ENCODE measurements around the gene MSI2.

MSI2 gene

DNA sequence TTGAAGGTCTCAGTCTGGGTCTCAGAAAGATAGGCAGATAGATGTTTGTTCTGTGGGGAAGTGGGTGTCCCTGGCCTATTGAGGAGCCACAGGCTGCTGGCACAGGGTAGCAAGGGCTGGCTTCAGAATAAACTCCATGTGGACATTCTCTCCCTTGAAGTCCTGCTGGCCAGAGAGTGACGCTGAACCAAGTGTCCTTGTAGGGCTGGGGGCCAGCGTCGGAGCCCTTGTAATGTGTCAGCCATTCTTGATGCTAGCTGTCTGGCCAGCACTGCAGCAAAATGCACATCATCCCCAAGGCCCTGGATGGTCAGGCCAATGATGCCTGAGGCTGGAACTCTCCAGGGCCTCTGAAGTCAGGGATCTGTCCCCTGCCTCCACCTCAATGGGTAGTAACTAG, 385.4 kb downstream of the MSI2 start:
- FAIRE-seq (no peak), DNase-seq (ENCODE audit: insufficient read length) (no peak)
- no peak for TF ChIP-seq POLR2A (IDR thresholded peaks at IDR 0.05; ENCODE audit: low read depth, low read length)
- no peak for TF ChIP-seq POLR2AphosphoS5 (IDR thresholded peaks at IDR 0.05; ENCODE audit: low read depth, low read length)
- no peak for TF ChIP-seq TAF1 (IDR thresholded peaks at IDR 0.05; ENCODE audit: borderline replicate concordance, low read depth, low read length)

DNA sequence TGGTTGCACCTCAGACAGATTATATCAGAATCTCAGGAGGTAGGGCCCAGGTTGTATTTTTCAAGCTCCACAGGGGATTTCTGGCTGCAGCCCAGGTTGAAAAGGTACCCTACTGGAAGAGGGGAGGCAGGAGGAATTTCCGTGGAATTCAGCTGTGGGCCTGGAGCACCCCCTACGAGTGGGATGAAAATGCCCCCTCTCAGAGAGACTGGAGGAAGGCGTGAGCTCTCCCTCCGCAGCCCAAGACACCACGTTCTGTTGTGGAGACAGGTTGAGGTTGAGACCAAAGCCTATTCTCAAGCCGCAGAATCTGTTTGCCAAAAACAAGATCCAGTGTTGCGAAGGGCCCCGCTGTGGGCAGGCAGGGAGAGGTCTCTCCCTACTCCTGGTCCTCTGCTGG, 386.7 kb downstream of the MSI2 start:
- TF ChIP-seq POLR2A (IDR thresholded peaks at IDR 0.05; ENCODE audit: low read depth, low read length) (no peak), POLR2AphosphoS5 (IDR thresholded peaks at IDR 0.05; ENCODE audit: low read depth, low read length) (no peak), TAF1 (IDR thresholded peaks at IDR 0.05; ENCODE audit: borderline replicate concordance, low read depth, low read length) (no peak)
- DNase-seq (ENCODE audit: insufficient read length) (no peak), FAIRE-seq (no peak)

DNA sequence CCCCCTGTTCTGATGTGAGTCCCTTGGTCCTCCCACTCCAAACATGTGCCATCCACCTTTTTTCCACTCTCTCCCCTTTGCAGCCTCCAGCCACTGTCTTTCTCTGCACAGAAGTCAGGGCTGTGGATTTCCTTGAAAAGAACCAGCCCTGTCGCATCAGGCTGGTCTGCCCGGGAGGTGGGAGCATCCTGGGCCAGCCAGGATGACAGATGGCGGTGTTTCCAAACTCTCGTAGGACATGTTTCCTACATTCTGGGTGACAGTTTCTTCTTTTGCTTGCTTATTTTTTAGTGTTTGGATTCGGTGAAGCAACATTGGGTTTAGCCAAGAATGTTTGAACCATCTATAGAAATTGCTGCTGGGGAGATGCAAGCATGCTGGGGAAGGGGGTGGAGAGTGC, 388.0 kb downstream of the MSI2 start:
- DNase-seq (ENCODE audit: insufficient read length) (no peak), FAIRE-seq (no peak)

DNA sequence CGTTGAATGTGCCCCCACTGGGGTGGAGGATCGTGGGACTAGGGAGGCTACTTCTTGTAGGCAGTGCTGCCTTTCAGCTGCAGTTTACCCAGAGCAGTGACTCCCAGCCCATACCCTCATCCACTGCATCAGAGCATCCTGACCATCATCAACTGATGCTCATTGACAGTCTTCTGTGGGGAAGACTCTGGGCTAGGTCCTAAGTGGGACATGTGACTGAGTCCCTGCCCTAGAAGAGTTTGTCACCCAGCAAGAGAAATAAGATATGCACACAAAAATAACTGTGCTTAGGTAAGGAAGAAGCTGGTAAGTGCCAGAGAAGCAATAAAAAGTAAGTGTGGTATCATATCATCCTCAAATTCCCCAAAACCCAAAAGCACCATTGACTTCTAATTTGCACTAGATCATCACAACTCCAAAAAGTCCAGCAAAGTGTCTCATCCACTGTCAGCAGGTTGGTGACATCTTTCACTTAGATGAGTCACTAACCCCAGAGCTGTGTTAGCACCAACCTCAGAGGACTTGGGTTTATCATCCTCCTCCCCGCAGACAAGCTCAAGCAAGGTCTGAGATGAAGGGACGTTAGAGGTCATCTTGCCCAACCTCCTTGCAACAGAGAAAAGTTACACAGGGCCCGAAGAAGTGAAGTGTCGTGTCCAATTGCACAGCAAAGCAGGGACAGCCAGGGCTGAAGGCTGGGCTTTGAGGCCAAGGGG, 389.8 kb downstream of the MSI2 start:
- TF ChIP-seq POLR2AphosphoS5 (IDR thresholded peaks at IDR 0.05; ENCODE audit: low read depth, low read length) (no peak), POLR2A (IDR thresholded peaks at IDR 0.05; ENCODE audit: low read depth, low read length) (no peak), TAF1 (IDR thresholded peaks at IDR 0.05; ENCODE audit: borderline replicate concordance, low read depth, low read length) (no peak)
- no peak for DNase-seq (ENCODE audit: insufficient read length)
- FAIRE-seq = no peak

More for the DNA sequence above, 388.0 kb downstream of the MSI2 start:
- TF ChIP-seq POLR2AphosphoS5 (IDR thresholded peaks at IDR 0.05; ENCODE audit: low read depth, low read length) = no peak

DNA sequence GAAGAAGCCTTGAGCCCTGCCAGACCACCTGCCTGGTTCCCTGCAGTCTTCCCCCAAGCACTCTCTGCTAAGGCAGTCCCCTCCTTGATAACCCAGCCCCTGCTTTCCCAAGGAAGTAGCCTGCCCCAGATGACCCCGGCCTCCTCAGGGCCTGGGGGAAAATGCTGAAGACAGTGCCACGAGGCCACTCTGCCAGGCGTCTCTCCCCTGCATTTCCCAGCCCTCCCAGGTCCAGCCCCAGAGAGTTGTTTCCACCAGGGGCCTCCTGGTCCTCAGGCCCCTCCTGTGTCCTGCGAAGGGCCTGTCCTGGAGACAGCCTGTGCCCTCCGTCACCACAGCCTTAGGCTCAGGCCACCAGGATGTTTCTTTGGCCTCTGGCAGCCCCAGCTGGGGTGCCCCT, 392.4 kb downstream of the MSI2 start:
- DNase-seq (ENCODE audit: insufficient read length) (no peak), FAIRE-seq (no peak)
- TF ChIP-seq POLR2A (IDR thresholded peaks at IDR 0.05; ENCODE audit: low read depth, low read length) = no peak
- TF ChIP-seq TAF1 (IDR thresholded peaks at IDR 0.05; ENCODE audit: borderline replicate concordance, low read depth, low read length) = no peak
- TF ChIP-seq POLR2AphosphoS5 (IDR thresholded peaks at IDR 0.05; ENCODE audit: low read depth, low read length) = no peak

DNA sequence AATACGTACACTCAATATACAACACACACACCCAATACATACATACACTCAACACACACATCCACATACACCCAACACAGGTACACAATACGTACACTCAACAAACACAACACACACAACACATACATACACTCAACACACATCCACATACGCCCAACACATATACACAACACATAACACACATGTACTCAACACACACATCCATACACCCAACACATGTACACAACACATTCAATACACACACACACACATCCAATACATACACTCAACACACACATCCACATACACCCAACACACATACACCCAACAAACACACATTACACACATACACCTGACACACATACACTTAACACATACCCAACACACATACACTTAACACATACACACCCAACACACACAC, 392.9 kb downstream of the MSI2 start:
- TF ChIP-seq POLR2AphosphoS5 (IDR thresholded peaks at IDR 0.05; ENCODE audit: low read depth, low read length) (no peak), TAF1 (IDR thresholded peaks at IDR 0.05; ENCODE audit: borderline replicate concordance, low read depth, low read length) (no peak), POLR2A (IDR thresholded peaks at IDR 0.05; ENCODE audit: low read depth, low read length) (no peak)
- DNase-seq (ENCODE audit: insufficient read length) (no peak), FAIRE-seq (no peak)

DNA sequence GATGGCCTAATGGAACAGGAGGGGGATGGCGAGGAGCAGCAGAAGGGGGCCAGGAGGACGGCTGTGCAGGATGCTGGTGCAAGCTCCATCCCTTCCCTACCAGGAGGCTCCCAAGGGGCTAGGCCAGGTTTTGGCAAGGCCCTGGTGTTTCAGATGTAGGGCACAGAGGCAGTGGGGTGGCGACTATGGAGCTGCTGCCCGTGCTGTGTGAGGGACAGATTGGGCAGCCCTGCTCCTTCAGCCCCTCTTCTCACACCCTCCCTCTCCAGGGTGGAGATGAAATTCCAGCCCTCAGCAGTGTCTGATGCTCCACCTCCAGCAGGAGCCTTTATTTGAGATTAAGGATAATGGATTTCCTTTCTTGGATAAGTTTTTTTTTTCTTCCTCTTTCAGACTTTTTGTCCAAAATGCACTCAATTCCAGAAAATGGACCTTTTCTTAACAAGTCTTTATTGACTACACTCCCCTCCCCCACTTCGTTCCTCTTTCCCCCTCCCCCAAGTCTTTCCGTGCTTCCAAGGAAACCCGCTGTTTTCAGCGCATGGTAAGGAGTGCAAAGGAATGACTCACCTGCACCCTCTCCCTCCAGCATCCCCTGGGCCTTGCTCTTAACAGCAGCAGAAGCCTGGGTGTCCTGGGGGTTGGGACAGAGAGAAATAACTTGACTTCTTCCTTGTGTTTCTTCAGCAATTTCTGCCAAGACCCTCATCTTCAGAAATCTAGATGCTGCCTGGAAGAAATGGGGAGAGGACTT, 393.6 kb downstream of the MSI2 start:
- TF ChIP-seq POLR2AphosphoS5 (IDR thresholded peaks at IDR 0.05; ENCODE audit: low read depth, low read length) (no peak), POLR2A (IDR thresholded peaks at IDR 0.05; ENCODE audit: low read depth, low read length) (no peak), TAF1 (IDR thresholded peaks at IDR 0.05; ENCODE audit: borderline replicate concordance, low read depth, low read length) (no peak)
- FAIRE-seq = no peak
- no peak for DNase-seq (ENCODE audit: insufficient read length)

DNA sequence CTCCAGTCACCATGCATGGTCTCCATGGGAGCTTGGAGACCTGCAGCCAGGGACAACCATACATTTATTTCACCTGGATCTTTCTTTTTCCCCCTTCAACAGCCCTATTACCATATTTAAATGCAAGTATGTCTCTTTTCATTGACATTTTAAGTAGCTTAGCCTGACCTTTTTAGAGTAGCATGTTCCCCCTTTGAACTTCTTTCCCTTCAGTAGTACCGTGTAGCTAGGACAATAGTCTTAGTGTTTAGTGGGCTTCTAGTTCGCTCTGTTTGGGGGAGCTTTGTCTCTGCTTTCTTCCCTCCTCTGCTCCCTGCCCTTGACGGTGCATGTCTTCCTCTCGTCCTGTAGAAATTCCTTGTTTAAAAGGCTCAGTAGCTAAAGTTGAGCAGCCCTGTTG, 394.2 kb downstream of the MSI2 start:
- no peak for DNase-seq (ENCODE audit: insufficient read length)

DNA sequence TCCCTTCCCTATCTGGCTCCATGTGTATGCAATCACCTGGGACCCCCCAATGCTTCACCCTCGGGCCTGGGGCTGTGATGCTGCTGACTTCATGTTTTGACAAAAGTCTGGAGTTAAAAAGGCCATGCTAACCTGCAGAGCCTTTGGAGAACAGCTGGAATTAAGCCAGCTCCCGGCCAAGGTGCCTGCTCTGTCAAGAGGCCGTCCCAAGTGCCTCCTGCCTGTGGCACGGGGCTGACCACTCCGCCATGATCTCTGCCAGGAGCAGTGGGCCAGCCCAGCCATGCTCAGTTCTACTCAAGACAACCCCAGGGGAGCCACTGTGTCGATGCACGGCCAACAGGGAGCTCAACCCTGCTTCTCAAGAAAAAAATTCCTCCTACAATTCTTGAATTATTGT, 395.1 kb downstream of the MSI2 start:
- FAIRE-seq (no peak), DNase-seq (ENCODE audit: insufficient read length) (no peak)
- TF ChIP-seq POLR2AphosphoS5 (IDR thresholded peaks at IDR 0.05; ENCODE audit: low read depth, low read length) (no peak), POLR2A (IDR thresholded peaks at IDR 0.05; ENCODE audit: low read depth, low read length) (no peak), TAF1 (IDR thresholded peaks at IDR 0.05; ENCODE audit: borderline replicate concordance, low read depth, low read length) (no peak)

More for the DNA sequence above, 394.2 kb downstream of the MSI2 start:
- no peak for TF ChIP-seq POLR2A (IDR thresholded peaks at IDR 0.05; ENCODE audit: low read depth, low read length)
- no peak for TF ChIP-seq POLR2AphosphoS5 (IDR thresholded peaks at IDR 0.05; ENCODE audit: low read depth, low read length)
- TF ChIP-seq TAF1 (IDR thresholded peaks at IDR 0.05; ENCODE audit: borderline replicate concordance, low read depth, low read length) = no peak
- no peak for FAIRE-seq

DNA sequence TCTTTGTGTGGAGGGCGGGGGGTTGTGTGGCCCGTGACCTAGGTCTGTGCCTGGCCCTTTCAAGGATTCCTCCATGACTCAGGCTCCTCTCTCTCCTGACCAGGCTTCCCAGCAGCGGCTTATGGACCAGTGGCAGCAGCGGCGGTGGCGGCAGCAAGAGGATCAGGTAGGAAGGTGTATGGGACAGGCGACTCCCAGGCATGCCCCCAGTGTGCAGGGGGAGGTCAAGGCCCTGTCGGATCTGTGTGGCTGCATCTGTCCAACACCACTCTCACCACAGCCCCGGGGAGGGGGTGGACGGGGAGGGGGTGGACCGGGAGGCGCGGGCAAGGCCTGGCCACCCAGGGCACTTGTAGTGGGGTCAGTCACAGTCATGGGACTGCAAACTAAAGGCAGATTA, 395.7 kb downstream of the MSI2 start:
- DNase-seq (ENCODE audit: insufficient read length) = no peak
- FAIRE-seq = no peak

DNA sequence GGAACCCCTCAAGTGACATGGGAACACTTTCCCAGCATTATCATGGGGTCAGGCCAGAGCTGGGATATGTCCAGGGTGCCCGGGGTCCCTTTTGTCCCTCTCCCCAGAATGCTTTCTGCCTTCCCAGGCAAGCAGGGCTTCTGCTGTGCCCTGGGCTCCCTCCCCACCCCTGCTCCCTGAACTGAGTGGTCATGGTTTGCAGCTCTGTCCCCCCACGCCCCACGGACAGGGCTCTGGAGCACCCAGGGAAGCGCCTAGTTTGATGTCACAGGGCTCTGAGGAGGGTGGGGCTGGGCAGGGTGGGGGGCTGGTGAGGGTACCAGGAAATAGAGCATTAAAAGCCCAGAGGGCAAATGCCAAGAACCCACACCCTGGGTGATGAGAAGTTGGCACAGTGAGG, 396.5 kb downstream of the MSI2 start:
- FAIRE-seq = no peak
- TF ChIP-seq TAF1 (IDR thresholded peaks at IDR 0.05; ENCODE audit: borderline replicate concordance, low read depth, low read length) = no peak
- TF ChIP-seq POLR2AphosphoS5 (IDR thresholded peaks at IDR 0.05; ENCODE audit: low read depth, low read length) = no peak
- no peak for TF ChIP-seq POLR2A (IDR thresholded peaks at IDR 0.05; ENCODE audit: low read depth, low read length)
- DNase-seq (ENCODE audit: insufficient read length) = no peak

More for the DNA sequence above, 395.7 kb downstream of the MSI2 start:
- TF ChIP-seq POLR2AphosphoS5 (IDR thresholded peaks at IDR 0.05; ENCODE audit: low read depth, low read length) = no peak
- no peak for TF ChIP-seq TAF1 (IDR thresholded peaks at IDR 0.05; ENCODE audit: borderline replicate concordance, low read depth, low read length)
- no peak for TF ChIP-seq POLR2A (IDR thresholded peaks at IDR 0.05; ENCODE audit: low read depth, low read length)

DNA sequence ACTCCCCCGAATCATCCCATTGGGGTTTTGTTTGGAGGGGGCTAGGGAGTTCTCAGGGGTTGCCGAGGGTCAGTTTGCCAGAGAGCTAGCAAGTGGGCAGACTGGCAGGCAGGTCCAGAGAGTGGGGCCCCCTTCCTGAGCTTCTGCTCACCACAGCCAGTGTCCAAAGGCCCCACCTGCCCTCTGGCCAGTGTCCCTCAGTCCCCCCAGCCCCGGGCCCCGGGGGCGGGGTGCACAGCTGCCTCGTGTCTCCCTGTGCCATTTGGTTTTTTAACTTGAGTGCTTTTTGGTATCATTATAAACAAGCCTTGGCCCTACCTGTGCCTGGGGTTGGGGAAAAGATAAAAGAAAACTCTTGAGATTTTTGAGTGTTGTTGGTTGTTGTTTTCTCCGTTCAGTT, 397.0 kb downstream of the MSI2 start:
- DNase-seq (ENCODE audit: insufficient read length) (no peak), FAIRE-seq (no peak)
- TF ChIP-seq POLR2AphosphoS5 (IDR thresholded peaks at IDR 0.05; ENCODE audit: low read depth, low read length) = no peak
